K562 (cell line): ENCODE data around the gene LRGUK. TPM values are rescaled to one million over a fixed set of nuclear protein-coding genes. Genes with fewer than 3 reads are reported as not detected.

ENCODE experiments used
- CHD7 ChIP-seq: fragments of 200-600 bp; sonication (generic); IDR thresholded peaks from one replicate; pipeline ENCODE4 v1.6.1; 2012; ENCODE audit warnings: mild to moderate bottlenecking, low read depth, low read length, inconsistent platforms
- GABPB1 ChIP-seq: sonication (generic); formaldehyde crosslinking; IDR thresholded peaks from 2 replicates; pipeline ENCODE4 v1.8.0; 2022; ENCODE audit warnings: mild to moderate bottlenecking, missing genetic modification reagents
- MBD1 ChIP-seq: fragments of 250-450 bp; sonication (Bioruptor Pico); IDR thresholded peaks from 2 replicates; pipeline ENCODE4 v1.8.0; 2022; ENCODE audit warnings: inconsistent platforms
- MLLT1 ChIP-seq, 2 experiments: fragments of 450-650 bp; IDR thresholded peaks; 2 replicates each; pipeline ENCODE4 v1.6.1; 2016
- NFATC3 ChIP-seq: fragments of 450-650 bp; IDR thresholded peaks from 2 replicates; pipeline ENCODE4 v1.6.1; 2017; ENCODE audit warnings: mild to moderate bottlenecking
- NR2C2 ChIP-seq, 2 experiments: fragments of 200-800 bp in 1 of 2; sonication (Bioruptor generic) in 1 of 2; sonication (generic) in 1 of 2; formaldehyde crosslinking in 1 of 2; IDR thresholded peaks; 2 replicates each; pipeline versions ENCODE4 v1.6.1 to v1.8.0; 2016 to 2022; ENCODE audit warnings: mild to moderate bottlenecking in 1 of 2, missing compliant biosample characterization in 1 of 2, missing genetic modification characterization in 1 of 2, missing genetic modification reagents in 1 of 2
- SMARCE1 ChIP-seq: fragments of 450-650 bp; IDR thresholded peaks from 2 replicates; pipeline ENCODE4 v1.7.1; 2016; ENCODE audit warnings: mild to moderate bottlenecking
- TBL1XR1 ChIP-seq, 2 experiments: IDR thresholded peaks; 2 replicates each; pipeline ENCODE4 v1.6.1; 2012; ENCODE audit warnings: improper control_type of control experiment in 2 of 2, low read length in 2 of 2, mild to moderate bottlenecking in 1 of 2
- ZNF740 ChIP-seq, 3 experiments: fragments of 200-800 bp in 1 of 3; sonication (Bioruptor generic) in 1 of 3; sonication (generic) in 1 of 3; formaldehyde crosslinking in 1 of 3; IDR thresholded peaks; 2 replicates each; pipeline versions ENCODE4 v1.6.1 to v1.8.0; 2016 to 2022; ENCODE audit warnings: mild to moderate bottlenecking in 2 of 3, missing compliant biosample characterization in 2 of 3, missing genetic modification characterization in 2 of 3, missing genetic modification reagents in 1 of 3
- polyA plus RNA-seq, 8 experiments: library from polyadenylated mRNA; depleted of rRNA in 4 of 8; stranded (reverse) in 5 of 8; unstranded in 3 of 8; fragments of >200 nt; fragmentation: Nextera tagmentation in 2 of 8; fragmentation: Illumina TruSeq in 1 of 8; extraction: Ambion mirVana in 2 of 8; extraction: Trizol in 1 of 8; gene quantifications; 2 replicates each; pipeline versions ENCODE4 v1.2.1 to v1.2.3, GENCODE V29; 2011 to 2014; ENCODE audit warnings: inconsistent platforms in 1 of 8, missing spikeins in 1 of 8
- total RNA-seq, 7 experiments: library from RNA; depleted of rRNA in 6 of 7; stranded (reverse); fragments of >200 nt in 6 of 7; fragmentation: Illumina TruSeq in 2 of 7; extraction: Trizol in 2 of 7; gene quantifications; 2 replicates each; pipeline versions ENCODE4 v1.2.1 to v1.2.3, GENCODE V29; 2011 to 2021; ENCODE audit warnings: low replicate concordance in 1 of 7

Gene LRGUK
- total and polyA plus RNA-seq, 9 of the 15 experiments (the other 6 are each of a cell fraction or from before 2014, with no cell fraction given), result 0.04 to 0.33 (median 0.18) TPM

- peak; percentile 49; the same call in 1 of the 2 replicates for TF ChIP-seq GABPB1 (CRISPR knock-in tag)
- TF ChIP-seq SMARCE1, result 0 out of 2 replicates have a peak, but pooled peaks have one; percentile 25
- TF ChIP-seq TBL1XR1 (IDR thresholded peaks at IDR 0.05; ENCODE audit: low read length in 2 of 2), result peak in 1 of 2 experiments; percentile 32; a peak in 1 of 4 replicates
- TF ChIP-seq NR2C2 (CRISPR knock-in tag; IDR thresholded peaks at IDR 0.05), result peak; percentile 89
- peak; percentile 99 for TF ChIP-seq NR2C2 (tag; IDR thresholded peaks at IDR 0.05)
- peak in 1 of 2 experiments; percentile 51; a peak in 1 of 4 replicates for TF ChIP-seq MLLT1 (IDR thresholded peaks at IDR 0.05)
- TF ChIP-seq CHD7, result no peak
- TF ChIP-seq NFATC3, result no peak
- peak; percentile 91 for TF ChIP-seq MBD1 (CRISPR knock-in tag)
- TF ChIP-seq ZNF740 (CRISPR knock-in tag; IDR thresholded peaks at IDR 0.05), result peak; percentile 72; the same call in 1 of the 2 replicates
- TF ChIP-seq ZNF740 (tag; IDR thresholded peaks at IDR 0.05), result peak in 1 of 2 experiments; percentile 59; a peak in 1 of 4 replicates
Observed at GRCh38 chr7:134126966-134127848, at the start of gene LRGUK (continued).
